ENCODE data around the gene PPP1R13B.

GRCh38 chr14:103887557-103888115 is 40.3 kb upstream of the PPP1R13B start:
- TF ChIP-seq CTCF (IDR thresholded peaks at IDR 0.05 in 4 of 5, conservative IDR thresholded peaks at IDR 0.05 in 1 of 5) = no peak
- no peak for TF ChIP-seq POLR2A (IDR thresholded peaks at IDR 0.05)
